RWPE2 (cell line): ENCODE data around the gene ZNF25.
"Not testable (repeated sequence)": the region's sequence is repeated elsewhere in the genome, so short reads cannot be mapped to it uniquely, and the experiment has no call there.

Experiments
- ATAC-seq: fragments of 200-7000 bp; cut with Tn5 transposase; 3 replicates; pipeline ENCODE4 v1.9.1; 2021; ENCODE audit warnings: low read depth
- DNase-seq: peaks from one replicate; pipeline ENCODE4 v3.0.0-alpha.2; 2020; ENCODE audit warnings: low spot score
- H3K27ac ChIP-seq: fragments of 450-650 bp; 2 replicates; pipeline ENCODE4 v1.5.1; 2017; ENCODE audit warnings: mild to moderate bottlenecking; ENCODE audit not compliant: poor library complexity, severe bottlenecking
- H3K27me3 ChIP-seq: fragments of 250-450 bp; sonication (Bioruptor Pico); 2 replicates; pipeline ENCODE4 v1.5.1; 2021; ENCODE audit warnings: mild to moderate bottlenecking, moderate library complexity; ENCODE audit not compliant: insufficient read depth, poor library complexity, severe bottlenecking
- H3K36me3 ChIP-seq: fragments of 250-450 bp; sonication (Bioruptor Pico); 2 replicates; pipeline ENCODE4 v1.5.1; 2020; ENCODE audit warnings: low read depth, mild to moderate bottlenecking, moderate library complexity
- H3K4me1 ChIP-seq: fragments of 250-450 bp; sonication (Bioruptor Pico); 2 replicates; pipeline ENCODE4 v1.5.1; 2021; ENCODE audit warnings: mild to moderate bottlenecking, moderate library complexity; ENCODE audit not compliant: insufficient read depth, poor library complexity, severe bottlenecking
- H3K4me3 ChIP-seq: fragments of 250-450 bp; sonication (Bioruptor Pico); 2 replicates; pipeline ENCODE4 v1.5.1; 2021; ENCODE audit warnings: mild to moderate bottlenecking, moderate library complexity; ENCODE audit not compliant: severe bottlenecking
- H3K9me3 ChIP-seq: fragments of 250-450 bp; sonication (Bioruptor Pico); 2 replicates; pipeline ENCODE4 v1.5.1; 2021; ENCODE audit warnings: mild to moderate bottlenecking, moderate library complexity; ENCODE audit not compliant: severe bottlenecking
- TF ChIP-seq, protein P1 (sequence below): fragments of 450-650 bp; IDR thresholded peaks from one replicate; pipeline ENCODE4 v1.5.1; 2017; ENCODE audit warnings: mild to moderate bottlenecking, moderate library complexity; ENCODE audit not compliant: poor library complexity, severe bottlenecking

Gene ZNF25

GRCh38 chr10:37948210-37948609 is 28.2 kb downstream of the ZNF25 start:
- TF ChIP-seq, protein P1, sequence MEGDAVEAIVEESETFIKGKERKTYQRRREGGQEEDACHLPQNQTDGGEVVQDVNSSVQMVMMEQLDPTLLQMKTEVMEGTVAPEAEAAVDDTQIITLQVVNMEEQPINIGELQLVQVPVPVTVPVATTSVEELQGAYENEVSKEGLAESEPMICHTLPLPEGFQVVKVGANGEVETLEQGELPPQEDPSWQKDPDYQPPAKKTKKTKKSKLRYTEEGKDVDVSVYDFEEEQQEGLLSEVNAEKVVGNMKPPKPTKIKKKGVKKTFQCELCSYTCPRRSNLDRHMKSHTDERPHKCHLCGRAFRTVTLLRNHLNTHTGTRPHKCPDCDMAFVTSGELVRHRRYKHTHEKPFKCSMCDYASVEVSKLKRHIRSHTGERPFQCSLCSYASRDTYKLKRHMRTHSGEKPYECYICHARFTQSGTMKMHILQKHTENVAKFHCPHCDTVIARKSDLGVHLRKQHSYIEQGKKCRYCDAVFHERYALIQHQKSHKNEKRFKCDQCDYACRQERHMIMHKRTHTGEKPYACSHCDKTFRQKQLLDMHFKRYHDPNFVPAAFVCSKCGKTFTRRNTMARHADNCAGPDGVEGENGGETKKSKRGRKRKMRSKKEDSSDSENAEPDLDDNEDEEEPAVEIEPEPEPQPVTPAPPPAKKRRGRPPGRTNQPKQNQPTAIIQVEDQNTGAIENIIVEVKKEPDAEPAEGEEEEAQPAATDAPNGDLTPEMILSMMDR: no peak
- no peak overlapping the region for H3K27ac ChIP-seq
- no peaks in the 10 kb centered on the region for H3K9me3 ChIP-seq
- H3K36me3 ChIP-seq: peaks cover under 1% of the 10 kb centered on the region; the same call in 1 of the 2 replicates
- no peaks in the 10 kb centered on the region for H3K4me1 ChIP-seq
- DNase-seq: no peak
- H3K4me3 ChIP-seq: no peak overlapping the region
- ATAC-seq: no peak
- H3K27me3 ChIP-seq: no peaks in the 10 kb centered on the region

GRCh38 chr10:37947526-37947925 is 28.9 kb downstream of the ZNF25 start:
- no peak overlapping the region for H3K4me3 ChIP-seq
- H3K9me3 ChIP-seq: no peaks in the 10 kb centered on the region
- H3K27me3 ChIP-seq: no peaks in the 10 kb centered on the region
- no peaks in the 10 kb centered on the region for H3K4me1 ChIP-seq
- DNase-seq (no peak), ATAC-seq (no peak)
- no peaks in the 10 kb centered on the region; the same call in 1 of the 2 replicates for H3K36me3 ChIP-seq
- no peak overlapping the region for H3K27ac ChIP-seq
- TF ChIP-seq, protein P1: no peak

DNA sequence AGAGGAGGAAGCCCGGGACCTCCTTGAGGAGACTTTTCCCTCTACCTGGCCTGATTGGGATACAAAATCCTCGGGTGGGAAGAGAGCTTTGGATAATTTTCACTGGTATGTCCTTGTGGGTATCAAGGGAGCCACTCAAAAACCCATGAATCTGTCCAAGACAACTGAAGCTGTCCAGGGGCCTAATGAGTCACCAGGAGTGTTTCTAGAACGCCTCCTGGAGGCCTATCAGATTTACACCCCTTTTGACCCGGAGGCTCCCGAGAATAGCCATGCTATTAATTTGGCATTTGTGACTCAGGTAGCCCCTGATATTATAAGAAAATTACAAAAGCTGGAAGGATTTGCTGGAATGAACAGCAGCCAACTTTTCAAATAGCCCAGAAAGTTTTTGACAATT is 38.6 kb downstream of the ZNF25 start:
- TF ChIP-seq, protein P1: no peak
- no peak overlapping the region for H3K27ac ChIP-seq
- H3K27me3 ChIP-seq: no peaks in the 10 kb centered on the region
- DNase-seq (no peak), ATAC-seq (no peak)
- H3K4me1 ChIP-seq: no peaks in the 10 kb centered on the region
- no peak overlapping the region for H3K4me3 ChIP-seq
- no peaks in the 10 kb centered on the region for H3K36me3 ChIP-seq
- H3K9me3 ChIP-seq: no peaks in the 10 kb centered on the region

- Histone ChIP-seq H3K9me3 (no peaks in the 10 kb centered on the region), H3K27me3 (no peaks in the 10 kb centered on the region), H3K4me1 (no peaks in the 10 kb centered on the region), H3K27ac (no peak overlapping the region), H3K36me3 (no peaks in the 10 kb centered on the region), H3K4me3 (no peak overlapping the region)
- DNase-seq: no peak
- no peak for ATAC-seq
- TF ChIP-seq, protein P1: no peak
These were observed 41.7 kb downstream of the ZNF25 start for GRCh38 chr10:37934791-37935190.

DNA sequence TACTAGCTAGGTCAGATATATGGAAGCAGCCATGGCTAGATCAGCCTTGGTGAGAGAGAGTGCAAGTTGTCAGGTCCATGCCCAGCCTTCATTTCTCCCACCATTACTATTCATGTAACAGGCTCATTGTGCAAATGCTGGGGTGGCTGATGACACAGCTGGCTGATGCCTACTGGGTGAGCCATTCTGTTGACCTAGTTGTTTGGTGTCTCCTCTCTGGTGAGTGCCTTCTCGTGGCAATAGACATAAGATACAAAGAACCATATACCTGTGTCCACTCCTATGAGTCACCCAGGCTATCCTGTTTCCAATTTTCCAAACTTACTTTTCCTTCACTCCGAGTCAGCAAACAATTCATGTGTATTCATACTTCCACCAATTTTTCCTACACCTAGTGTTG is 46.0 kb downstream of the ZNF25 start:
- Histone ChIP-seq H3K9me3 (no peaks in the 10 kb centered on the region), H3K4me3 (no peak overlapping the region), H3K4me1 (no peaks in the 10 kb centered on the region), H3K36me3 (no peaks in the 10 kb centered on the region), H3K27me3 (no peaks in the 10 kb centered on the region), H3K27ac (no peak overlapping the region)
- TF ChIP-seq, protein P1: no peak
- DNase-seq (no peak), ATAC-seq (no peak)

DNA sequence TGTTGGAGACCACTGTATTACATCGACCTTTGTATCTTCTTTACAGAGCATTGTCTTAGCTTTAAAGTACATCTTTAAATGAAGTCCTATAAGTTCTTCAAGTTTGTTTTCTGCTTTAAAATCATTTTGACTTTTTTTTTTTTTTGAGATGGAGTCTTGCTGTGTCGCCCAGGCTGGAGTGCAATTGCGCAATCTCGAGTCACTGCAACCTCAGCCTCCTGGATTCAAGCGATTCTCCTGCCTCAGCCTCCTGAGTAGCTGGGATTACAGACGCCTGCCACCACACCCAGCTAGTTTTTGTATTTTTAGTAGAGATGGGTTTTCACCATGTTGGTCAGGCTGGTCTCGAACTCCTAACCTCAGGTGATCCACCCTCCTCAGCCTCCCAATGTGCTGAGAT is 68.3 kb downstream of the ZNF25 start:
- ATAC-seq, DNase-seq, H3K9me3 ChIP-seq, H3K4me3 ChIP-seq, H3K4me1 ChIP-seq, H3K27ac ChIP-seq, H3K36me3 ChIP-seq, H3K27me3 ChIP-seq: not testable (repeated sequence)
